HG02885 (cell line): ENCODE results near the gene ABCG8.
"Not testable (repeated sequence)": the region's sequence is repeated elsewhere in the genome, so short reads cannot be mapped to it uniquely, and the experiment has no call there.

Experiments
- ATAC-seq: cut with Tn5 transposase; IDR thresholded peaks from one replicate; pipeline ENCODE4 v1.9.1; 2021; ENCODE audit warnings: mild to moderate bottlenecking; ENCODE audit not compliant: unreplicated experiment, poor library complexity

Gene ABCG8

GRCh38 chr2:43899589-43899988, 60.8 kb downstream of the ABCG8 start:
- no peak for ATAC-seq

GRCh38 chr2:43905371-43905803, 66.6 kb downstream of the ABCG8 start:
- ATAC-seq, result no peak

GRCh38 chr2:43905871-43906270, 67.1 kb downstream of the ABCG8 start:
- ATAC-seq, result no peak

GRCh38 chr2:43906448-43907109, 67.8 kb downstream of the ABCG8 start:
- no peak for ATAC-seq

- not testable (repeated sequence) for ATAC-seq
Measured at GRCh38 chr2:43911136-43911790, 72.5 kb downstream of the ABCG8 start.

GRCh38 chr2:43924463-43924862, 85.7 kb downstream of the ABCG8 start:
- no peak for ATAC-seq

GRCh38 chr2:43925431-43925830, 86.7 kb downstream of the ABCG8 start:
- ATAC-seq, result no peak

GRCh38 chr2:43927442-43927841, 88.7 kb downstream of the ABCG8 start:
- ATAC-seq, result peak; percentile 43

GRCh38 chr2:43931293-43931692, 92.5 kb downstream of the ABCG8 start:
- no peak for ATAC-seq
